KMS-11 (cell line): Measurements from ENCODE around the gene ZDHHC22.

ENCODE experiments used
- H2AFZ ChIP-seq: fragments of 200-600 bp; sonication (generic); 2 replicates; pipeline ENCODE4 v1.6.1; 2016; ENCODE audit warnings: antibody characterized with exemption, mixed run types, low read depth
- H3K27ac ChIP-seq: fragments of 200-600 bp; sonication (generic); 2 replicates; pipeline ENCODE4 v1.6.1; 2016; ENCODE audit warnings: mild to moderate bottlenecking, mixed run types
- H3K27me3 ChIP-seq: fragments of 200-600 bp; sonication (generic); 2 replicates; pipeline ENCODE4 v1.6.1; 2017; ENCODE audit warnings: mild to moderate bottlenecking, low read depth, mixed run types, moderate library complexity; ENCODE audit not compliant: insufficient read depth
- H3K36me3 ChIP-seq: fragments of 200-600 bp; sonication (generic); 2 replicates; pipeline ENCODE4 v1.6.1; 2017; ENCODE audit warnings: mild to moderate bottlenecking, mixed run types; ENCODE audit not compliant: insufficient read depth
- H3K4me1 ChIP-seq: fragments of 200-600 bp; sonication (generic); 2 replicates; pipeline ENCODE4 v1.6.1; 2016; ENCODE audit warnings: mild to moderate bottlenecking, low read depth, mixed run types; ENCODE audit not compliant: poor library complexity, severe bottlenecking
- H3K4me2 ChIP-seq: fragments of 200-600 bp; sonication (generic); 2 replicates; pipeline ENCODE4 v1.7.0; 2016; ENCODE audit warnings: mild to moderate bottlenecking, mixed run types
- H3K4me3 ChIP-seq: fragments of 200-600 bp; sonication (generic); IDR thresholded peaks from 2 replicates; pipeline ENCODE4 v1.6.1; 2017; ENCODE audit warnings: low read depth, low read length, mixed read lengths; ENCODE audit not compliant: insufficient read depth
- H3K79me2 ChIP-seq: fragments of 200-600 bp; sonication (generic); 2 replicates; pipeline ENCODE4 v1.6.1; 2016; ENCODE audit warnings: low read depth, mixed run types; ENCODE audit not compliant: insufficient read depth
- H3K9ac ChIP-seq: fragments of 200-600 bp; sonication (generic); 2 replicates; pipeline ENCODE4 v1.6.1; 2016; ENCODE audit warnings: mild to moderate bottlenecking, mixed run types
- H4K20me1 ChIP-seq: fragments of 200-600 bp; sonication (generic); 2 replicates; pipeline ENCODE4 v1.6.1; 2016; ENCODE audit warnings: mild to moderate bottlenecking, mixed run types; ENCODE audit not compliant: insufficient read depth
- TF ChIP-seq, protein P1 (sequence below): fragments of 200-600 bp; sonication (generic); conservative IDR thresholded peaks from 2 replicates; pipeline ENCODE4 v1.6.1; 2017; ENCODE audit warnings: low read depth, mild to moderate bottlenecking, antibody characterized with exemption, low read length, moderate library complexity, mixed read lengths

ZDHHC22 gene

GRCh38 chr14:77113644-77114043 lies 27.9 kb downstream of the ZDHHC22 start:
- Histone ChIP-seq H3K27ac (no peak overlapping the region), H3K4me1 (no peaks in the 10 kb centered on the region), H3K4me3 (no peak overlapping the region), H3K79me2 (no peaks in the 10 kb centered on the region), H2AFZ (no peak overlapping the region), H3K9ac (no peak overlapping the region), H4K20me1 (no peaks in the 10 kb centered on the region), H3K27me3 (no peaks in the 10 kb centered on the region), H3K36me3 (no peaks in the 10 kb centered on the region), H3K4me2 (no peak overlapping the region)
- TF ChIP-seq, protein P1, sequence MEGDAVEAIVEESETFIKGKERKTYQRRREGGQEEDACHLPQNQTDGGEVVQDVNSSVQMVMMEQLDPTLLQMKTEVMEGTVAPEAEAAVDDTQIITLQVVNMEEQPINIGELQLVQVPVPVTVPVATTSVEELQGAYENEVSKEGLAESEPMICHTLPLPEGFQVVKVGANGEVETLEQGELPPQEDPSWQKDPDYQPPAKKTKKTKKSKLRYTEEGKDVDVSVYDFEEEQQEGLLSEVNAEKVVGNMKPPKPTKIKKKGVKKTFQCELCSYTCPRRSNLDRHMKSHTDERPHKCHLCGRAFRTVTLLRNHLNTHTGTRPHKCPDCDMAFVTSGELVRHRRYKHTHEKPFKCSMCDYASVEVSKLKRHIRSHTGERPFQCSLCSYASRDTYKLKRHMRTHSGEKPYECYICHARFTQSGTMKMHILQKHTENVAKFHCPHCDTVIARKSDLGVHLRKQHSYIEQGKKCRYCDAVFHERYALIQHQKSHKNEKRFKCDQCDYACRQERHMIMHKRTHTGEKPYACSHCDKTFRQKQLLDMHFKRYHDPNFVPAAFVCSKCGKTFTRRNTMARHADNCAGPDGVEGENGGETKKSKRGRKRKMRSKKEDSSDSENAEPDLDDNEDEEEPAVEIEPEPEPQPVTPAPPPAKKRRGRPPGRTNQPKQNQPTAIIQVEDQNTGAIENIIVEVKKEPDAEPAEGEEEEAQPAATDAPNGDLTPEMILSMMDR: no peak

DNA sequence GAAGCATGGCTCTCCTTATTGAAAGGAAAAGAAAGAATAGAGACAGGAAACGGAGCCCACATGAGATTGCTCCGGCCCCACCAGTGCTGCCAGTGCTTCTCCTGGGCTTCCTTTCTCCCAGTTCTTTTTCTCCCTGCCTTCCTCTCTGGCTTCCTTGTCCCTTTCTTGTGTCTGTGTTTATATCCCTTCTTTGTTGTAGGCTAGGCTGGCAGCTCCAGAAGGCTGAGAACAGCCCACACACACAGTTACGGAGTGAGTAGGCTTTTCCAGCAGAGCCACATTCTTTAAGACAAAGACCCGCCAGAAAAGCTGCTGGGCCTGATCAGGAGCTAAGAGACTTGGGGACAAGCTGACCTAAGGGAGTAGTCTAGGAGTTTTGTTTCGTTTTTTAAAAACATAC lies 30.6 kb downstream of the ZDHHC22 start:
- H3K9ac ChIP-seq: no peak overlapping the region
- H3K27ac ChIP-seq: no peak overlapping the region
- H3K36me3 ChIP-seq: no peaks in the 10 kb centered on the region
- no peaks in the 10 kb centered on the region for H4K20me1 ChIP-seq
- H3K4me3 ChIP-seq: no peak overlapping the region
- H3K27me3 ChIP-seq: no peaks in the 10 kb centered on the region
- no peaks in the 10 kb centered on the region for H3K79me2 ChIP-seq
- no peak overlapping the region for H2AFZ ChIP-seq
- H3K4me1 ChIP-seq: no peaks in the 10 kb centered on the region
- no peak overlapping the region for H3K4me2 ChIP-seq
- TF ChIP-seq, protein P1: no peak

GRCh38 chr14:77110286-77110685 lies 31.3 kb downstream of the ZDHHC22 start:
- no peaks in the 10 kb centered on the region for H3K36me3 ChIP-seq
- no peak overlapping the region for H2AFZ ChIP-seq
- no peak overlapping the region for H3K4me2 ChIP-seq
- no peak overlapping the region for H3K9ac ChIP-seq
- no peaks in the 10 kb centered on the region for H3K4me1 ChIP-seq
- no peaks in the 10 kb centered on the region for H3K27me3 ChIP-seq
- H3K4me3 ChIP-seq: no peak overlapping the region
- no peak overlapping the region for H3K27ac ChIP-seq
- TF ChIP-seq, protein P1: no peak
- H4K20me1 ChIP-seq: no peaks in the 10 kb centered on the region
- no peaks in the 10 kb centered on the region for H3K79me2 ChIP-seq

DNA sequence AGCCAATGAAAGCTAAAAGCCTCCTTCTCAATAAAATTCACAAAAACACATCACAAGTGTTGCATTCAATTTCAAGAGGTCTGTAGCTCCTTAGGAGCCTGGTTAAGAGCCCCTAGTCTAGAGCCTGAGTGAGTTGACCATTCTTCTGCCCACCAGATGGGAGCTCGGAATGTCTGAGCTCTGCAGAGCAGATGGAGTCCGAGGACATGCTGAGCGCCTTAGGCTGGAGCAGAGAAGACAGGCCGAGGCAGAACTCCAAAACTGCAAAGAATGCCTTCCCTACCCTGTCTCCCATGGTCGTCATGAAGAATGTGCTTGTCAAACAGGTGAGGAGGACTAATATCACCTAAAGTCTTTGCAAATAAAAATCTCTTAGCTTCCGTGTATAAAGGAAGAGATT lies 31.9 kb downstream of the ZDHHC22 start:
- H3K36me3 ChIP-seq: no peaks in the 10 kb centered on the region

More for the DNA sequence above, 31.9 kb downstream of the ZDHHC22 start:
- Histone ChIP-seq H2AFZ (no peak overlapping the region), H3K4me3 (no peak overlapping the region), H4K20me1 (no peaks in the 10 kb centered on the region), H3K79me2 (no peaks in the 10 kb centered on the region), H3K4me2 (no peak overlapping the region), H3K27ac (no peak overlapping the region), H3K27me3 (no peaks in the 10 kb centered on the region), H3K4me1 (no peaks in the 10 kb centered on the region), H3K9ac (no peak overlapping the region)
- TF ChIP-seq, protein P1: no peak
